Measurements from ENCODE around the gene TBCD. TPM values are rescaled to one million over a fixed set of nuclear protein-coding genes. Genes with fewer than 3 reads are reported as not detected.
"Not testable (repeated sequence)": the region's sequence is repeated elsewhere in the genome, so short reads cannot be mapped to it uniquely, and the experiment has no call there.

TBCD gene
- total and polyA plus RNA-seq, 2 donors (not counting 1 experiment from before 2014, with no cell fraction given), result 22.1 to 36.7 TPM

DNA sequence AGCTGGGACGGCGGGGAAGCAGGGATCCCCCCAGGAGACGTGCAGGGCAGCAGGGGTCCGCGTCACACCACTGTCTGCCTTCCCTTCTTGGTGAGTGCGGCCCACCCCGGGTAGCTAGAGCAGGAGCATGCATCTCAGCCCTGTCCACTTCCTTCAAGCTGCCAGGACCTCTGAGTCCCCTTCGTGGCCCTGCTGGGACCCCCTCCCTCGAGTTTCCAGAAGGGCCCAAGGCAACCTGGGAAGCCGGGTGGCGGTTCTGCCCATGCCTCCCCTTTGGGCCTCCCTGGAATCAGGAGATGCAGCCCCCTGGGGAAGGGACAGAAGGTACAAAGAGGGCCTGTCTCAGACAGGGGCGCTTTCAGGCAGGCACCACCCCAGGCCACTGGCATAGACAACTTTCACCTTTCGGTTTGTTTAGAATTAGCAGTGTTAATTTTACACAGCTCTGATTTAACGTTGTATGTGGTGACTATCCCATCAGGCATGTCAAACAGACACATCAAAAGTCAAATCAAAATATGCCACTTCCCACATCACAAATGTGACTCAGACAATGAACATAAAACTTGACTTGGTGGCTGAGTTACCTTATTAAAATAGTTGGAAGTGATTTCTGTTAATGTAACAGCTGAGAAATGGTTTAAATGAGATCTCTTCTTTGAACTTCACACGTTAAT, 233.0 kb downstream of the TBCD start:
- Histone ChIP-seq H3K27ac (ENCODE audit: insufficient read depth, low read length) (no peak overlapping the region), H3K4me2 (ENCODE audit: extremely low read depth, insufficient read depth, low read length) (no peak overlapping the region), H3K36me3 (ENCODE audit: control insufficient read depth, insufficient read depth, low read length) (no peaks in the 10 kb centered on the region), H3K9me3 (ENCODE audit: control insufficient read depth, insufficient read depth, low read depth, low read length) (no peaks in the 10 kb centered on the region), H4K20me1 (ENCODE audit: control insufficient read depth, extremely low read depth, insufficient read depth, low read length) (no peaks in the 10 kb centered on the region), H3K4me3 (replicated peaks in 1 of 4; ENCODE audit: control extremely low read depth in 1 of 4, insufficient read depth in 1 of 4, low read depth in 3 of 4, low read length in 4 of 4) (no peak overlapping the region), H3K79me2 (ENCODE audit: control insufficient read depth, insufficient read depth, low read length) (no peaks in the 10 kb centered on the region), H3K27me3 (ENCODE audit: control insufficient read depth, insufficient read depth, low read length) (no peaks in the 10 kb centered on the region), H3K9ac (ENCODE audit: insufficient read depth, low read length) (no peak overlapping the region), H2AFZ (ENCODE audit: low read length) (no peak overlapping the region), H3K4me1 (ENCODE audit: control insufficient read depth, extremely low read depth, insufficient read depth, low read length) (no peaks in the 10 kb centered on the region)
- TF ChIP-seq, protein P1, sequence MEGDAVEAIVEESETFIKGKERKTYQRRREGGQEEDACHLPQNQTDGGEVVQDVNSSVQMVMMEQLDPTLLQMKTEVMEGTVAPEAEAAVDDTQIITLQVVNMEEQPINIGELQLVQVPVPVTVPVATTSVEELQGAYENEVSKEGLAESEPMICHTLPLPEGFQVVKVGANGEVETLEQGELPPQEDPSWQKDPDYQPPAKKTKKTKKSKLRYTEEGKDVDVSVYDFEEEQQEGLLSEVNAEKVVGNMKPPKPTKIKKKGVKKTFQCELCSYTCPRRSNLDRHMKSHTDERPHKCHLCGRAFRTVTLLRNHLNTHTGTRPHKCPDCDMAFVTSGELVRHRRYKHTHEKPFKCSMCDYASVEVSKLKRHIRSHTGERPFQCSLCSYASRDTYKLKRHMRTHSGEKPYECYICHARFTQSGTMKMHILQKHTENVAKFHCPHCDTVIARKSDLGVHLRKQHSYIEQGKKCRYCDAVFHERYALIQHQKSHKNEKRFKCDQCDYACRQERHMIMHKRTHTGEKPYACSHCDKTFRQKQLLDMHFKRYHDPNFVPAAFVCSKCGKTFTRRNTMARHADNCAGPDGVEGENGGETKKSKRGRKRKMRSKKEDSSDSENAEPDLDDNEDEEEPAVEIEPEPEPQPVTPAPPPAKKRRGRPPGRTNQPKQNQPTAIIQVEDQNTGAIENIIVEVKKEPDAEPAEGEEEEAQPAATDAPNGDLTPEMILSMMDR (conservative IDR thresholded peaks at IDR 0.05 in 1 of 2, IDR thresholded peaks at IDR 0.05 in 1 of 2; ENCODE audit: low read depth in 1 of 2, low read length in 2 of 2), result no peak
- no peak for TF ChIP-seq EZH2 (IDR thresholded peaks at IDR 0.05; ENCODE audit: low read length, missing control alignments)
- DNase-seq (ENCODE audit: low read depth in 2 of 2), result peak in 1 of 2 donors; percentile 12

DNA sequence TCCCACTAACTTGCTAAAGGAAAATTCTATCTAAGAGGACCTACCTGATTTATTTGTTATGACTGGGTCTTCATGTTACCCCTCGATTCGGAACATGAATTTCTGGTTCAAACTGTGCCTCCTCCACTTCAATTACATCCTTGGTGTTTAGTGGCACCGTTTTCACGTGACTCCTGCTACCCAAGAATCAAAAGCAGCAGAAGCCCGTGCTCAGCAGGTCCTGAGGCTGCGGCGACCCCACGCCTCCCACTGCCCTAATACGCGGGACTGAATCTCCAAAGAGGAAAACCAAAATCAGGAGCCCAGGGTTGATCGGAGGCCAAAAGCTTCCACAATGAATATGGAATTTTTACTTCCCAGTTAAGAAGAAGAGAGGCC, 233.6 kb downstream of the TBCD start:
- Histone ChIP-seq H3K36me3 (ENCODE audit: control insufficient read depth, insufficient read depth, low read length) (no peaks in the 10 kb centered on the region), H3K79me2 (ENCODE audit: control insufficient read depth, insufficient read depth, low read length) (no peaks in the 10 kb centered on the region), H3K9me3 (ENCODE audit: control insufficient read depth, insufficient read depth, low read depth, low read length) (no peaks in the 10 kb centered on the region), H3K4me1 (ENCODE audit: control insufficient read depth, extremely low read depth, insufficient read depth, low read length) (no peaks in the 10 kb centered on the region), H3K4me3 (replicated peaks in 1 of 4; ENCODE audit: control extremely low read depth in 1 of 4, insufficient read depth in 1 of 4, low read depth in 3 of 4, low read length in 4 of 4) (no peak overlapping the region), H2AFZ (ENCODE audit: low read length) (no peak overlapping the region), H3K27ac (ENCODE audit: insufficient read depth, low read length) (no peak overlapping the region), H3K27me3 (ENCODE audit: control insufficient read depth, insufficient read depth, low read length) (no peaks in the 10 kb centered on the region), H3K9ac (ENCODE audit: insufficient read depth, low read length) (no peak overlapping the region), H3K4me2 (ENCODE audit: extremely low read depth, insufficient read depth, low read length) (no peak overlapping the region), H4K20me1 (ENCODE audit: control insufficient read depth, extremely low read depth, insufficient read depth, low read length) (no peaks in the 10 kb centered on the region)
- peak in 1 of 2 donors; percentile 6 for DNase-seq (ENCODE audit: low read depth in 2 of 2)
- TF ChIP-seq EZH2 (IDR thresholded peaks at IDR 0.05; ENCODE audit: low read length, missing control alignments), result no peak
- TF ChIP-seq, protein P1 (conservative IDR thresholded peaks at IDR 0.05 in 1 of 2, IDR thresholded peaks at IDR 0.05 in 1 of 2; ENCODE audit: low read depth in 1 of 2, low read length in 2 of 2), result no peak

DNA sequence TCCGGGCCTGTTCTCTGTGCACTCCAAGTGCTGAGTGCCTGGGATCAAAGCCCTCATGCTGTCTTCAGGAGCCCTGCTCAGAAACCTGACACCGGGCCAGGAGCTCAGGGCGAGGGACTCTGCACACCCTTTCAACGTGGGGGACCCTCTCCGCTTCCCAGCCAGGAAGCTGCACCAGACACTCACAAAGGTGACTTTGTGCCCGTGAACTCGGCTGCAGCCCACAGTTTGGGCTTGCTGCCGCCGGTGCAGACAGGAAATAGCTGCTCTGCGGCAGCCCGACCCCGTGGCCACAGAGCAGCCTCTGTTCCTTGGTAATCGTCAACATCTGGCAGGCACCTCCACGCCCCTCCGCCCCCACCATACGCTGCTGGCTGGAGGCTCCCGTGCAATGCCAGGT, 234.1 kb downstream of the TBCD start:
- H3K9me3 ChIP-seq (ENCODE audit: control insufficient read depth, insufficient read depth, low read depth, low read length), result no peaks in the 10 kb centered on the region
- no peak overlapping the region for H2AFZ ChIP-seq (ENCODE audit: low read length)
- H3K4me3 ChIP-seq (replicated peaks in 1 of 4; ENCODE audit: control extremely low read depth in 1 of 4, insufficient read depth in 1 of 4, low read depth in 3 of 4, low read length in 4 of 4), result no peak overlapping the region
- H3K27me3 ChIP-seq (ENCODE audit: control insufficient read depth, insufficient read depth, low read length), result no peaks in the 10 kb centered on the region
- H3K36me3 ChIP-seq (ENCODE audit: control insufficient read depth, insufficient read depth, low read length), result no peaks in the 10 kb centered on the region
- no peaks in the 10 kb centered on the region for H4K20me1 ChIP-seq (ENCODE audit: control insufficient read depth, extremely low read depth, insufficient read depth, low read length)
- peak; percentile 33 to 64 for DNase-seq (ENCODE audit: low read depth in 2 of 2)
- H3K4me1 ChIP-seq (ENCODE audit: control insufficient read depth, extremely low read depth, insufficient read depth, low read length), result no peaks in the 10 kb centered on the region
- no peak for TF ChIP-seq EZH2 (IDR thresholded peaks at IDR 0.05; ENCODE audit: low read length, missing control alignments)
- H3K79me2 ChIP-seq (ENCODE audit: control insufficient read depth, insufficient read depth, low read length), result no peaks in the 10 kb centered on the region
- H3K4me2 ChIP-seq (ENCODE audit: extremely low read depth, insufficient read depth, low read length), result no peak overlapping the region
- H3K9ac ChIP-seq (ENCODE audit: insufficient read depth, low read length), result no peak overlapping the region
- no peak overlapping the region for H3K27ac ChIP-seq (ENCODE audit: insufficient read depth, low read length)

DNA sequence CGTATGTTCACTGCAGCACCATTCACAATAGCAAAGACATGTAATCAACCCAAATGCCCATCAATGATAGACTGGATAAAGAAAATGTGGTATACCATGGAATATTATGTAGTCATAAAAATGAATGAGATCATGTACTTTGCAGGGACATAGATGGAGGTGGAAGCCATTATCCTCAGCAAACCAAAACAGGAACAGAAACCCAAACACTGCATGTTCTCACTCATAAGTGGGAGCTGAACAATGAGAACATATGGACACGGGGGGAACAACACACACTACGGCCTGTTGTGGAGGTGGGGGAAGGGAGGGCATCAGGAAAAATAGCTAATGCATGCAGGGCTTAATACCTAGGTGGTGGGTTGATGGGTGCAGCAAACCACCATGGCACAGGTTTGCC, 237.2 kb downstream of the TBCD start:
- H3K4me3 ChIP-seq (replicated peaks in 1 of 4; ENCODE audit: control extremely low read depth in 1 of 4, insufficient read depth in 1 of 4, low read depth in 3 of 4, low read length in 4 of 4); H3K27me3 ChIP-seq (ENCODE audit: control insufficient read depth, insufficient read depth, low read length); H3K36me3 ChIP-seq (ENCODE audit: control insufficient read depth, insufficient read depth, low read length); H3K27ac ChIP-seq (ENCODE audit: insufficient read depth, low read length); H3K9me3 ChIP-seq (ENCODE audit: control insufficient read depth, insufficient read depth, low read depth, low read length); H3K4me1 ChIP-seq (ENCODE audit: control insufficient read depth, extremely low read depth, insufficient read depth, low read length); DNase-seq (ENCODE audit: low read depth in 2 of 2); H3K4me2 ChIP-seq (ENCODE audit: extremely low read depth, insufficient read depth, low read length); H3K79me2 ChIP-seq (ENCODE audit: control insufficient read depth, insufficient read depth, low read length); H2AFZ ChIP-seq (ENCODE audit: low read length); H4K20me1 ChIP-seq (ENCODE audit: control insufficient read depth, extremely low read depth, insufficient read depth, low read length); H3K9ac ChIP-seq (ENCODE audit: insufficient read depth, low read length): not testable (repeated sequence)

All from fibroblast of lung (primary cell).